T47D (cell line): Measurements from ENCODE around the gene CDR2L.
"Not testable (repeated sequence)": the region's sequence is repeated elsewhere in the genome, so short reads cannot be mapped to it uniquely, and the experiment has no call there.

Experiments
- DNase-seq, 2 experiments: peaks; one replicate each; pipeline versions ENCODE4 v3.0.0 to v3.0.0-alpha.2; 2011 to 2012; ENCODE audit warnings: low read depth in 1 of 2, low spot score in 1 of 2
- JUND ChIP-seq: IDR thresholded peaks from 2 replicates; pipeline ENCODE4 v1.6.1; 2012; ENCODE audit warnings: low read depth
- in situ Hi-C: cut with HindIII; loops from 2 replicates; pipeline ENCODE4 v1.10.0; 2016; ENCODE audit warnings: low sequenced_read_pairs, low pct_unique_long_range_greater_than_20kb

CDR2L gene

DNA sequence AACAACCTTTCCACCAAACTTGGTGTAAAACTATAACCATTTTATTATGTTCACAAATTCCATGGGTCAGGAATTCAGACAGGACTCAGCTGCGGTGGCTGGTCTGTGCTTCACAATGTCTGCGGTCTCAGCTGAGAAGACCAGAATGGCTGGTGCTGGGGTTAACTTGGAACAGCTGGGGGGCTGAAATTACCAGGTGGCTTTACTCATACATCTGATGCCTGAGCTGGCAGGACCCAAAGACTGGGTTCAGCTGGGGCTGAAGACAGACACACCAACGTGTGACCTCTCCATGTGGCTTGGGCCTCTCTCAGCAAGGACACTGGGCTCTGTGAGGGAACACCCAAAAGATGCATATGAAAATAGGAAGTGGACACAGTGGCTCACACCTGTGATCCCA, 9.2 kb upstream of the CDR2L start:
- in situ Hi-C loops = no loop called here
- no peak for TF ChIP-seq JUND
- DNase-seq = no peak

DNA sequence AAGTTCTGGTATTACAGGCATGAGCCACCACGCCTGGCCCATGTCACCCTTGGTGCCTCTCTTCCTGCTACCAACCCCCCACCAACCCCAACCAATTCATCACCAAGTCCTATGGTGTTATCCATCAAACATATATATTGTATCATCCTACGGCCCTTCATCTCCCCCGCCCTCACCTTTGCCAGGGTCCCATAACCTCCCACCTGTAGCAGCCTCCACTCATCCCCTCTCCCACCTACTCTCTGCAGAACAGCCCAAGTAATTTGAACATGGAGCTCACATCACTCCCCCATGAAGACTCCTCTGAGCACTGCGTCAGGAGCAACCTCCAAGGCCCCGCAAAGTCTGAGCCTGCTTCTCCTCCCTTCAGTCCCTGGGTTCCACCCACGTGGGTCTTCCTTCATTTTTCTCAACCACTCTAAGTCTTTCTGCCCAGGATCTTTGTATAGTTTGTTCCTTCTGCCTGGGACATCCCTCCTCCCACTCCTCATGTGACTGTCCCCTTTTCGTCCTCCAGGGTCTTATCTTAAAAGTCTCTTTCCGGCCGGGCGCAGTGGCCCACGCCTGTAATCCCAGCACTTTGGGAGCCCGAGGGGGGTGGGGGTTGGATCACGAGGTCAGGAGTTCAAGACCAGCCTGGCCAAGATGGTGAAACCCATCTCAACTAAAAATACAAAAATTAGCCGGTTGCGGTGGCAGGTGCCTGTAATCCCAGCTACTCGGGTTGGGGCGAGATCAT, 7.9 kb upstream of the CDR2L start:
- no peak for DNase-seq
- no peak for TF ChIP-seq JUND
- in situ Hi-C loops = no loop called here

DNA sequence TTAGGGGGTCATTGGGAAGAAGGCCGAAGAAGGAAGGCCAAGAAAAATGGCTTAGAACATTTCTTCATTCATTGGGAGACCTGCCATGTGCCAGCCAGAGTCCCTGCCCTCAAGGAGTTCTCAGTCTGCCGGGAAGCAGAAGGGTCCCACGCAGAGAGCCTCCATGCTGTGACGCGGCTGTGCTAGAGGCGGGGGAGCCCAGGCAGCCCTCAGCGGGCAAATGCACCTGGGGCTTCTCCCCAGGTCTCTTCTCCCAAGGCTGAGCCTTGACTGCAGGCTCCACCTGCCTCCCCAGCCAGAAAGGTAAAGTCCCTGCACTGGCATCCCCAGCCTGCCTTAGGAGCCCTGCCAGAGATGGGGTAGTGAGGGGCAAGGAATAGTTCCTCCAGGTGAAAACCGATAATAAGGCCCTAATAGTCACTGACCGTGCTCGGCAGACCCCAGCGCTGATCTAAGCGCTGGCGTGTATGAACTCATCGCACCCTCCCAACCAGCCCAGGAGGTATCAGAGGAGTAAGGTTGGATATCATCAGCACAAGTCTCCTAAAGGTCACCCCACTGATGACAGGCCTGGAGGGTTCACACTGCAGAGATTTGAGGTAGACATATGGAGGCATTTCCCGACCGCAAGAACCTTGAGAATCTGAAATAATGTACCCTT, 6.0 kb upstream of the CDR2L start:
- no peak for DNase-seq
- in situ Hi-C loops = no loop called here
- TF ChIP-seq JUND = no peak

DNA sequence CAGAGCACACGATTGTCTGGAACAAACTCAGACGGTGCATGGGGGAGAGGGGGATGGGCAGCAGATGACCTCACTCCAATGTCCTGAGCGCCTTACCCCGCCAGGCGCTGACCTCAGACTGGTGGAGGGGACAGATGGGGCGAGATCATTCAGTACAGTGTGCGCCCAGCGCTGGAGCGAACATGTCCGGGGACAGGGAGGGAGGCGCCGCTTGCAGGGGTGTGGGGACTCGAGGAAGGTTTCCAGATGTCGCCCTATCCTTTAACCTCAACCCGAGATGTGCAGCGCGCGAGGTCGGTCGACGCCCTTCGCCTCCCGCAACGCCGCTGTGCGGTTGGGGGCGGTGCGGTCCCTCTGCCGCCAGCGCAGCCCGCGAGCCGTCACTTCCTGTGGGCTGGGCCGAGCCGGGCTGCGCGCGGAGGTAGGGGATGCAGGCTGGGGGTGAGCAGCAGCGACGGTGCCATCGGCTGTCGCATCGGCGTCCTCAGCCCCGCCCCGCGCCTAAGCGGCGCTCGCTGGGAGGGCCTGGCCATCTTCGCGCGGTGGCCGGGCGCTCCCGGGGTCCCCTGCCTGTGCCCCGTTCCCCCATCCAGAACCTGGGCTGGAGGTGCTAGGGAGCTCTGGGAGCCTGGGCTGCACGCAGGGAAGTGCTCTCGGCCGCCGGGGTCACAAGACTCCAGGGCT, 5.3 kb upstream of the CDR2L start:
- peak; percentile 87 to 89 for DNase-seq
- in situ Hi-C loops = no loop called here
- no peak for TF ChIP-seq JUND

DNA sequence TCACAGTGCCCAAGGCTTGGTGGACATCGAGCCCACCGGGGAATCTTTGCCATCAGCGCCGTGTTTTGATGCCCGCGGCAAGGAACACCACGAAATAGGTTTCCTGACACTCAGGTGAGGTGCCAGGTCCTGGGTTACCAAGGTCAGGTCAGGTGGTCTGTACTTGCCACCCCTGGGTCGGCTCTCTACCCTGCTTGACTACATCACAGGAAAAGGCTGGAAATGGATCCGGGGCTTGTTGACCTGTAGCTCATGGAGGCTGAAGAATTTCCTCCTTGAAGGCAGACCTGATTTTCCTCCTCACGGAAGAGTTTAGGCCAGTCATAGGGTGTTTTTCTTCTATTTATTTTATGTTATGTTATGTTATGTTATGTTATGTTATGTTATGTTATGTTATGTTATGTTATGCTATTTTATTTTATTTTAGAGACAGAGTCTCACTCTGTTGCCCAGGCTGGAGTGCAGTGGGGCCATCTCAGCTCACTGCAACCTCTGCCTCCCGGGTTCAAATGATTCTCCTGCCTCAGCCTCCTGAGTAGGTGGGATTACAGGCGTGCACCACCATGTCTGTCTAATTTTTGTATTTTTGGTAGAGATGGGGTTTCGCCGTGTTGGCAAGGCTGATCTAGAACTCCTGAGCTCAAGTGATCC, 4.6 kb upstream of the CDR2L start:
- in situ Hi-C loops = not testable (repeated sequence)

DNA sequence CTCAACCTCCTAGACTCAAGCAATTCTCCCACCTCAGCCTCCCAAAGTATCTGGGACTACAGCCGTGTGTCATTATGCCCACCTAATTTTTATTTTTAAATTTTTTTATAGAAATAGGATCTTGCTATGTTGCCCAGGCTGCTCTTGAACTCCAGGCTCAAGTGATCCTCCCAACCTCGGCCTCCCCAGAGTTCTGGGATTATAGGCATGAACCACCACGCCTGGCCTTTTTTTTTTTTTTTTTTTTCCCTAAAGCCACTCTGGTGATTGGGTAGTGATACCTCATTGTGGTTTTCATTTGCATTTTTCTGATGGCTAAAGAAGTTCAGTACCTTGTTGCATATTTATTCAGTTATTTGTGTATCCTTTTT, 1.2 kb upstream of the CDR2L start:
- in situ Hi-C loops = no loop called here
- TF ChIP-seq JUND = no peak
- DNase-seq = no peak

More for the DNA sequence above, 4.6 kb upstream of the CDR2L start:
- not testable (repeated sequence) for DNase-seq

DNA sequence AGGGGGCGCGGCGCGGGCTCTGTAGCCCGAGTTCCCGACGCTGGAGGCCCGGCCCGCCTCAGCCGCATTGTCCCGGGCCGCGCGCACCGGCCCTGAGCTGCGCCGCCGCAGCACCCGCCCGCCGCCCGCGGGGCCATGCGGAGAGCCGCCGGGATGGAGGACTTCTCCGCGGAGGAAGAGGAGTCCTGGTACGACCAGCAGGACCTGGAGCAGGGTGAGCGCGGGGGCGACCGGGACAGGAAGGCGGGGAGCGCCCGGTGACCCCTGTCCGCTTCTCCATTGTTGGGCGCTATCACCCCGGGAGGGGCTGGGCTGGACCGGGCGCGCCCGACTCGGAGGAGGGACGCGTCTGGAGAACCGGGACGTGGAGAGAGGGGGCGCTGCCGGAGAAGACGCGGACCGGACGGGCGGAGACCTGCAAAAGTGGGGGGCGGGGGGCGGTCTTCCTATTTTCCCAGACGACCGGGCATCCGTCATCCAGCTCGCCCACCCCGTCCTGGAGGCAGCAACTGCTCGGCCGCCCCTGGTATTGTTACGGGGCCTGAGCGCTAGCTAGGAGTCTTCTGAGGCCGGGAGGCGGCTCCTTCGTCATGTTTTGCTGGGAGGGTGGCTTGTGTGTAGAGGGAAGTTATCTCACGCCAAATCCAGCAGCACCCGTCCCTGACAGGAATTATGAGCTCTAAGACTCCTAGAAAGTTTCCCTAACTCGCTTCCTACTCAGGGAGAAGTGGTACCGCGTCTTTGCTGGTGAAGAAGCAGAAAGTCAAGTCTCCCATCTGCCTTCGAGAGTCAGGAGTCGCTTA, 678 bp downstream of the CDR2L start:
- peak in 1 of 2 experiments; percentile 76 for DNase-seq
- no peak for TF ChIP-seq JUND

GRCh38 chr17:74990581-74991105, 3.2 kb downstream of the CDR2L start:
- in situ Hi-C loops = no loop called here
- no peak for DNase-seq

More for the DNA sequence above, 678 bp downstream of the CDR2L start:
- in situ Hi-C loops = no loop called here

GRCh38 chr17:74992223-74992622, 4.8 kb downstream of the CDR2L start:
- peak in 1 of 2 experiments; percentile 37 for DNase-seq
- in situ Hi-C loops = no loop called here
- TF ChIP-seq JUND = no peak

More at GRCh38 chr17:74990581-74991105, 3.2 kb downstream of the CDR2L start:
- no peak for TF ChIP-seq JUND

DNA sequence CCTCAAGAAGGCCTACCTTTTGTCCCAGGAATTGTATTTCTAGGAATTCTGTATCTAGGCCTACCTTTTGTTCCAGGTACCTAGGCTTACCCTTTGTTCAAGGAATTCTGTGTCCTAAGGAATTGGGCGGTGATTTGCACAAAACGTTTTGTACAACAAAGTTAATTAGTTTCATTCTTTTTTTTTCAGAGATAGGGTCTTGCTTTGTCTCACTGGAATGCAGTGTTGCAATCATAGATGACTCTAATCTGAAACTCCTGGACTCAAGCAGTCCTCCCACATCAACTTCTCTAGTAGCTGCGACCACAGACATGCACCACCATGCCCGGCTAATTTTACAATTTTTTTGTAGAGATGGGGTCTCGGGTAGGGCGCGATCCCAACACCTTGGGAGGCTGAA, 7.0 kb downstream of the CDR2L start:
- no peak for DNase-seq
- in situ Hi-C loops = no loop called here
- TF ChIP-seq JUND = no peak

GRCh38 chr17:74995847-74996246, 8.4 kb downstream of the CDR2L start:
- no peak for DNase-seq
- in situ Hi-C loops = no loop called here
- no peak for TF ChIP-seq JUND

DNA sequence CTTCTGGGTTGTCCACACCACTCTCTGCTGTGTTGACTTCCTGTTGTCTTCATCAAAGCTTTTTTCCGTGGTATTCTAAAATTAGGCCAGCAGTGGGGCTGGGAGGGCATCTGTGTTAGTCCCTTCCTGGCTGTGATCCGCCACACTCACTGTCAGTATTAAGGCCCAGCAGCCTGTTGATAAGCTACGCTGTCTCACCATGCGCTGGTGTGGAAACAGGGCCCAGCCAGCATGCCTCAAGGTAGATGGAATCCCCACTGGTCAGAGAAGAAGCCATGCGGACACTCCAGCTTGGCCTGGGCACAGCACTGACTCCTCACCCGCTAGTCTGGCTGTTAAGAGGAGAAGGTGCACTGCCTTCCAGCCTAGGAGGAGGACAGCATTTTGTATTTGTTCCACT, 11.4 kb downstream of the CDR2L start:
- no peak for DNase-seq
- in situ Hi-C loops = no loop called here
- no peak for TF ChIP-seq JUND
